Spleen (tissue), 7 donors: Measurements from ENCODE around the gene OPRL1.

Experiments used
- CTCF ChIP-seq, 11 experiments: fragments of 200-600 bp in 7 of 11; fragments of 450-650 bp in 4 of 11; sonication (generic) in 4 of 11; IDR thresholded peaks in 8 of 11; conservative IDR thresholded peaks in 3 of 11; 1 replicate in 7 of 11; 2 replicates in 4 of 11; pipeline versions ENCODE4 v1.4.0 to v1.8.0; 2016 to 2021; ENCODE audit warnings: antibody characterized with exemption in 11 of 11, inconsistent platforms in 4 of 11, mild to moderate bottlenecking in 1 of 11
- POLR2A ChIP-seq, 3 donors: fragments of 450-650 bp; IDR thresholded peaks; one replicate each; pipeline ENCODE4 v1.5.1; 2017; ENCODE audit warnings: antibody characterized with exemption in 3 of 3, mild to moderate bottlenecking in 1 of 3
- POLR2AphosphoS5 ChIP-seq, 3 donors: sonication (generic); formaldehyde crosslinking; IDR thresholded peaks; one replicate each; pipeline ENCODE4 v1.5.1; 2017; ENCODE audit warnings: antibody characterized with exemption in 3 of 3
- donor health status: DM: no; HTN: no; CAD: no; lungs with moderate emphysema.
- donor health status: DM: no; HTN: no; CAD: no.
- donor health status: DM: no; HTN: no; CAD: no.

- TF ChIP-seq POLR2AphosphoS5 (IDR thresholded peaks at IDR 0.05) (peak in 2 of 3 donors; percentile 34 to 63), CTCF (IDR thresholded peaks at IDR 0.05 in 8 of 11, conservative IDR thresholded peaks at IDR 0.05 in 3 of 11) (no peak), POLR2A (IDR thresholded peaks at IDR 0.05) (no peak)
These were observed 11.3 kb upstream of the OPRL1 start for GRCh38 chr20:64068386-64069208.
